ENCODE results near the gene TXNRD1.

TXNRD1 gene

DNA sequence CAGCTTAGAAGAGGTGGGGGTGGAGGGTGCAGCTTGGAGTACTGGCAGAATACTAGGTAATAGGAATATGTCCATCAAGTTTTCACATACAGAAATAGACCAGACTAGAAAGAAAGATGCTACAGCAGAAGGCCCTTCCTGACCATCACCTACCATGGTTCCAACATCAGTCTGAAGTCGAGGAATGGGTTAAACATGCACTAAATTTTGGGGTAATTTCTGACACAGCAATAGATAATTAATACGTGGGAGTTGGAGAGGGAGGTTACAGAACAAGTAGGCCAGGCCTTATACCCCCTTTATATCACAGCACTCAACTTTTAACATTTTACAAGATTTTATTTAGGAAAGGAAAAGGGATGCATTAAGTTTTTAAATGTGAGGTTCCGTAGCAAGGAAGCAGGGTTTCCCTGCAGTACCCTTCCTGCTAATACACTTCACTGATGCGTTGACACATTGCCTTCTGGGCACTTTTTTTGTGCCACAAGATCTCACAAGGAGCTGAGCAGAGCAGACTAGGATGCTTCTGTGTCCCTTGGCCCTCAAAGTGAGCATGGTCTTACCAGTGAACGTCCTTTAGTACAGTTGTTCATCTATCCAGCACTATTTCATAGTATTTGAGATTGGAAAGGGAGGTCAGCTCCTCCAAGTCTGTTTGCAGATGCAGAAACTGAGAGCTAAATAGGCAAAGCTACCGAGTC lies 138.7 kb downstream of the TXNRD1 start:
- Histone ChIP-seq H3K27ac (ENCODE audit: poor library complexity, severe bottlenecking) (no peak overlapping the region), H3K9me3 (ENCODE audit: severe bottlenecking) (no peaks in the 10 kb centered on the region), H3K27me3 (ENCODE audit: insufficient read depth, poor library complexity, severe bottlenecking) (no peaks in the 10 kb centered on the region), H3K4me3 (ENCODE audit: severe bottlenecking) (no peak overlapping the region), H3K4me1 (ENCODE audit: insufficient read depth, poor library complexity, severe bottlenecking) (no peaks in the 10 kb centered on the region), H3K36me3 (ENCODE audit: low read depth) (peaks cover 40% of the 10 kb centered on the region)
- DNase-seq (ENCODE audit: low spot score): no peak
- TF ChIP-seq CTCF (IDR thresholded peaks at IDR 0.05; ENCODE audit: poor library complexity, severe bottlenecking): no peak
- no peak for ATAC-seq (ENCODE audit: low read depth)

- Histone ChIP-seq H3K27ac (ENCODE audit: poor library complexity, severe bottlenecking) (no peak overlapping the region), H3K36me3 (ENCODE audit: low read depth) (peaks cover 33% of the 10 kb centered on the region), H3K4me1 (ENCODE audit: insufficient read depth, poor library complexity, severe bottlenecking) (no peaks in the 10 kb centered on the region), H3K27me3 (ENCODE audit: insufficient read depth, poor library complexity, severe bottlenecking) (no peaks in the 10 kb centered on the region), H3K9me3 (ENCODE audit: severe bottlenecking) (no peaks in the 10 kb centered on the region), H3K4me3 (ENCODE audit: severe bottlenecking) (no peak overlapping the region)
- no peak for ATAC-seq (ENCODE audit: low read depth)
- no peak for DNase-seq (ENCODE audit: low spot score)
- TF ChIP-seq CTCF (IDR thresholded peaks at IDR 0.05; ENCODE audit: poor library complexity, severe bottlenecking): no peak
These were observed 139.4 kb downstream of the TXNRD1 start for GRCh38 chr12:104354868-104355570.

GRCh38 chr12:104355630-104356029 lies 140.1 kb downstream of the TXNRD1 start:
- ATAC-seq (ENCODE audit: low read depth) (peak; percentile 3; the same call in 1 of the 3 replicates), DNase-seq (ENCODE audit: low spot score) (no peak)
- H3K27me3 ChIP-seq (ENCODE audit: insufficient read depth, poor library complexity, severe bottlenecking): no peaks in the 10 kb centered on the region
- H3K4me1 ChIP-seq (ENCODE audit: insufficient read depth, poor library complexity, severe bottlenecking): no peaks in the 10 kb centered on the region
- TF ChIP-seq CTCF (IDR thresholded peaks at IDR 0.05; ENCODE audit: poor library complexity, severe bottlenecking): no peak
- no peak overlapping the region for H3K27ac ChIP-seq (ENCODE audit: poor library complexity, severe bottlenecking)
- H3K4me3 ChIP-seq (ENCODE audit: severe bottlenecking): no peak overlapping the region
- H3K36me3 ChIP-seq (ENCODE audit: low read depth): peaks cover 27% of the 10 kb centered on the region
- no peaks in the 10 kb centered on the region for H3K9me3 ChIP-seq (ENCODE audit: severe bottlenecking)

DNA sequence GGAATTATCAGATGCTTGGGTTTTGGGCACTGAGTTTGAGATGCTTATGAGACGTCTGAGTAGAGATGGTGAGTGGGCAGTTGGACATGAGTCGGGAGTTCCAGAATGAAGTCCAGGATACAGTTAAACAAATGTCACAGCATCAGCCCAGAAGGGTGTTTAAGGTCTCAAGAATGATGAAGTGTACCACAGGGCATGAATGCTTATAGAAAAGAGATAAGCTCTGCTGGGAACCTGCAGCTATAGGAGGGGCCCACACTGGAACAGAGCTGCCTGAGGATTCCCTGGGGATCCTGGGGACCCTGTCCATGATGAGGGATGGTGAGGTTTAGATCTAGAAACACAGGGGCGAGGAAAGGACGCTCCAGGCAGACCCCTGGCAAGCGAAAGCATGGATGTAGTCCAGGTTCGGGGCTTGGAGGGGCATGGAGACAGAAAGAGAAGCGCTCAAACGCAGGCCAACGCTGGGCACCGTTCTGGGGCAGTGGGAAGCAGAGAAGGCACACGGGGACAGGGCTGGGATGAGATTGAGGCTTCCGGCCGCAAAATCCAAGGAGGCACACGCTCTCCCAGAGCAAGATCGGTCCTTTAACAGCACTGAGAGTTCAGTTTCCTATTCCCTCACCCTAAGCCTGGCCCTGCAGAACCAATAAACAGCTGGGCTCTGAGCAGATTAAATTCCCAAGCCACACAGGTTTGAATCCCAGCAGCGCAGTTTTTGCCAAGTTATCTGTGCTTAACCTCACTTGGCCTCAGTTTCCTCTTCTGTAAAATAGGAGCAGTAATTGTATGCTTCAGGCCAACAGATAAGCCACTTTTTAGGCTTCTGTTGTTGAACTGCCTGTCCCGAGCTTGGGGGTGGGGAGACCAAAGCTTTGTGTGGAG lies 140.9 kb downstream of the TXNRD1 start:
- Histone ChIP-seq H3K4me1 (ENCODE audit: insufficient read depth, poor library complexity, severe bottlenecking) (no peaks in the 10 kb centered on the region), H3K4me3 (ENCODE audit: severe bottlenecking) (no peak overlapping the region), H3K9me3 (ENCODE audit: severe bottlenecking) (no peaks in the 10 kb centered on the region), H3K27me3 (ENCODE audit: insufficient read depth, poor library complexity, severe bottlenecking) (no peaks in the 10 kb centered on the region), H3K27ac (ENCODE audit: poor library complexity, severe bottlenecking) (no peak overlapping the region), H3K36me3 (ENCODE audit: low read depth) (peaks cover 20% of the 10 kb centered on the region)
- DNase-seq (ENCODE audit: low spot score) (no peak), ATAC-seq (ENCODE audit: low read depth) (peak; percentile 17; the same call in 1 of the 3 replicates)
- no peak for TF ChIP-seq CTCF (IDR thresholded peaks at IDR 0.05; ENCODE audit: poor library complexity, severe bottlenecking)
